Sigmoid colon (tissue), 7 donors: ENCODE data around the gene POU6F2. TPM values are rescaled to one million over a fixed set of nuclear protein-coding genes. Genes with fewer than 3 reads are reported as not detected.

Experiments
- DNase-seq: peaks from one replicate; pipeline ENCODE4 v3.0.0-alpha.2; 2019
- H3K27ac ChIP-seq, 4 donors: fragments of 200-600 bp; sonication (generic); one replicate each; pipeline ENCODE4 v1.5.1; 2016 to 2019; ENCODE audit warnings: mild to moderate bottlenecking in 1 of 4
- H3K27me3 ChIP-seq, 3 donors: fragments of 200-600 bp; sonication (generic); one replicate each; pipeline ENCODE4 v1.5.1; 2019; ENCODE audit warnings: mild to moderate bottlenecking in 1 of 3
- H3K36me3 ChIP-seq, 4 donors: fragments of 200-600 bp; sonication (generic); one replicate each; pipeline ENCODE4 v1.5.1; 2016 to 2019
- H3K4me1 ChIP-seq, 4 donors: fragments of 200-600 bp; sonication (generic); one replicate each; pipeline ENCODE4 v1.5.1; 2017 to 2019
- H3K4me3 ChIP-seq, 4 donors: fragments of 200-600 bp; sonication (generic); one replicate each; pipeline ENCODE4 v1.5.1; 2017 to 2019; ENCODE audit warnings: mild to moderate bottlenecking in 2 of 4, moderate library complexity in 1 of 4
- H3K9me3 ChIP-seq, 4 donors: fragments of 200-600 bp in 3 of 4; sonication (generic) in 3 of 4; one replicate each; pipeline versions ENCODE4 v1.5.1 to v1.6.1; 2013 to 2019
- EP300 ChIP-seq, 4 donors: sonication (generic); formaldehyde crosslinking; IDR thresholded peaks; one replicate each; pipeline ENCODE4 v1.6.1; 2017; ENCODE audit warnings: antibody characterized with exemption in 4 of 4
- POLR2A ChIP-seq, 2 donors: fragments of 450-650 bp; IDR thresholded peaks; one replicate each; pipeline ENCODE4 v1.6.1; 2016; ENCODE audit warnings: antibody characterized with exemption in 2 of 2, mild to moderate bottlenecking in 2 of 2, moderate library complexity in 2 of 2
- POLR2AphosphoS5 ChIP-seq, 4 donors: sonication (generic); formaldehyde crosslinking; IDR thresholded peaks; one replicate each; pipeline ENCODE4 v1.6.1; 2017; ENCODE audit warnings: antibody characterized with exemption in 4 of 4
- WGBS, 2 donors: extraction: QIAGEN DNeasy Blood & Tissue Kit; methylation state at CpG; one replicate each; pipeline ENCODE4 v1.1.7; 2013; 5-methylcytosine and 5-hydroxymethylcytosine counted together
- intact Hi-C: fragments of 100-400 bp; cut with DNase I; formaldehyde crosslinking; loops from one replicate; pipeline ENCODE4 v1.15.1; 2023
- polyA plus RNA-seq, 3 donors: library from polyadenylated mRNA; stranded (reverse); fragments of 200-250 nt; gene quantifications; one replicate each; pipeline ENCODE4 v1.2.3, GENCODE V29; 2013
- total RNA-seq, 4 donors: library from RNA; depleted of rRNA; stranded (reverse); fragments of >200 nt; gene quantifications; one replicate each; pipeline ENCODE4 v1.1.0, GENCODE V29; 2016
- TF ChIP-seq, protein P1 (sequence below), 4 experiments: fragments of 450-650 bp in 3 of 4; fragments of 200-600 bp in 1 of 4; IDR thresholded peaks; one replicate each; pipeline ENCODE4 v1.5.1; 2016 to 2019; ENCODE audit warnings: antibody characterized with exemption in 4 of 4, mild to moderate bottlenecking in 3 of 4, moderate library complexity in 2 of 4
- donor health status: healthy with polysubstance abuse.
- donor health status: Bipolar disorder and iron deficiency.
- donor health status: healthy.

The POU6F2 gene
- total and polyA plus RNA-seq, 7 donors = 0.04 TPM; not detected in 6

DNA sequence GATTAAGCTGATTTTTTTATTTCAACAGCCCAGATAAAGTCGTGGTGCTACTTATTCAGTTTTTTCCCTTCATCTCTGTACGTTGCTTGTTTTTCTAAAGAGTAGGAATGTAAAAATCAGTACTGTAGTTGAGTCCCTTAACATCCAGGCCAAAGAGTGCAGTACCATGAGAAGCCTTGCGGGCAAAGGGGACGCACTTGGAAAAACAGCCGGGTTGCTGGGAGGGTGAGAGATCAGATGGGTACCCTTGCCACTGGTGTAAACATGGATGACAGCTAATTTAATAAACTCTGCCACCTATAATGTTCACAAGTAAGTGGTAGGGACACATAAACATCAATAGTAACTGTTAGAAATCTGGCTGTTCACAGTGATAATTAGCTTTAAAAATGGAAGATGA lies 175.9 kb downstream of the POU6F2 start:
- Histone ChIP-seq H3K9me3 (no peaks in the 10 kb centered on the region), H3K36me3 (no peaks in the 10 kb centered on the region), H3K4me1 (no peaks in the 10 kb centered on the region), H3K4me3 (no peak overlapping the region), H3K27ac (no peak overlapping the region), H3K27me3 (no peaks in the 10 kb centered on the region)
- WGBS, 2 donors = 75% methylated on average over 5 of the region's 5 CpGs
- no peak for DNase-seq
- intact Hi-C loops = no loop called here
- TF ChIP-seq, protein P1, sequence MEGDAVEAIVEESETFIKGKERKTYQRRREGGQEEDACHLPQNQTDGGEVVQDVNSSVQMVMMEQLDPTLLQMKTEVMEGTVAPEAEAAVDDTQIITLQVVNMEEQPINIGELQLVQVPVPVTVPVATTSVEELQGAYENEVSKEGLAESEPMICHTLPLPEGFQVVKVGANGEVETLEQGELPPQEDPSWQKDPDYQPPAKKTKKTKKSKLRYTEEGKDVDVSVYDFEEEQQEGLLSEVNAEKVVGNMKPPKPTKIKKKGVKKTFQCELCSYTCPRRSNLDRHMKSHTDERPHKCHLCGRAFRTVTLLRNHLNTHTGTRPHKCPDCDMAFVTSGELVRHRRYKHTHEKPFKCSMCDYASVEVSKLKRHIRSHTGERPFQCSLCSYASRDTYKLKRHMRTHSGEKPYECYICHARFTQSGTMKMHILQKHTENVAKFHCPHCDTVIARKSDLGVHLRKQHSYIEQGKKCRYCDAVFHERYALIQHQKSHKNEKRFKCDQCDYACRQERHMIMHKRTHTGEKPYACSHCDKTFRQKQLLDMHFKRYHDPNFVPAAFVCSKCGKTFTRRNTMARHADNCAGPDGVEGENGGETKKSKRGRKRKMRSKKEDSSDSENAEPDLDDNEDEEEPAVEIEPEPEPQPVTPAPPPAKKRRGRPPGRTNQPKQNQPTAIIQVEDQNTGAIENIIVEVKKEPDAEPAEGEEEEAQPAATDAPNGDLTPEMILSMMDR (IDR thresholded peaks at IDR 0.05) = no peak
- TF ChIP-seq POLR2A (IDR thresholded peaks at IDR 0.05) = no peak
- no peak for TF ChIP-seq EP300 (IDR thresholded peaks at IDR 0.05)

DNA sequence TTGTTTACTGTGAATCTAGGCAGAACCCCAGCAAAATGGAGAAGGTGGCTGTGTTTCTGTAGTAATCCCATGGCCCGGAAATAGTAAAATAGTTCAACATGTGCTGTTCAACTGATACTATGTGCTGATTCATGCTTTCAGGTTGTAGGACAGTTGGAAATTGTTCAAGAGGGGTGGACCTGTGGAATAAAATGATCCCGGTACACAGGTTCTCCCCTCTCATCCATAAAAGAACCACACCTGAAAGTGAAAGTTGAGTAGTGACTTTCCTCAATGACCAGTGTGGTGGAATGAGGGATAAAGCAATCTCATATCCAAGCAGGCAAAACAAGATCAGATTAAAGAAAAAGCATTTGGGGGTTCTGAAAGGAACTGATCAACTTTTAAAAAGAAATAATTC lies 177.1 kb downstream of the POU6F2 start:
- H3K27me3 ChIP-seq = no peaks in the 10 kb centered on the region
- no peaks in the 10 kb centered on the region for H3K9me3 ChIP-seq
- H3K4me1 ChIP-seq = no peaks in the 10 kb centered on the region
- no peak for DNase-seq
- TF ChIP-seq POLR2AphosphoS5 (IDR thresholded peaks at IDR 0.05) (no peak), EP300 (IDR thresholded peaks at IDR 0.05) (no peak), POLR2A (IDR thresholded peaks at IDR 0.05) (no peak)
- TF ChIP-seq, protein P1 (IDR thresholded peaks at IDR 0.05) = no peak
- H3K36me3 ChIP-seq = no peaks in the 10 kb centered on the region
- intact Hi-C loops = no loop called here
- H3K27ac ChIP-seq = no peak overlapping the region
- WGBS, 2 donors = 23 to 64% methylated on average over 2 of the region's 2 CpGs
- no peak overlapping the region for H3K4me3 ChIP-seq

DNA sequence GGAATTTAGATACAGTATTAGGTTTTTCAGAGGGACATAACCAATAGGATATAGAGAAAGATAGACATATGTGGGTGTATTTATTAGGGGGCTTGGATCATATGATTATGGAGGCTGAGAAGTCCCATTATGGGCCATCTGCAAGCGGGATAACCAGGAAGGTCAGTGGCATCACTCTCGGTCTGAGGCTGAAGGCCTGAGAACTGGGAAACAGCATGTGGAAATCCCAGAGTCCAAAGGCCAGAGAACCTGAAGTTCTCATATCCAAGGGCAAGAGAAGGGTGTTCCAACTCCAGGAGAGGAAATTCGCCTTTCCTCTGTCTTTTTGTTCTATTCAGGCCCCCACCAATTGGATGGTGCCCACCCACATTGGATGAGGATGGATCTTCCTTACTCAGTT lies 180.7 kb downstream of the POU6F2 start:
- DNase-seq = no peak
- intact Hi-C loops = no loop called here
- Histone ChIP-seq H3K36me3 (no peaks in the 10 kb centered on the region), H3K4me3 (no peak overlapping the region), H3K27ac (no peak overlapping the region), H3K9me3 (no peaks in the 10 kb centered on the region), H3K27me3 (no peaks in the 10 kb centered on the region), H3K4me1 (no peaks in the 10 kb centered on the region)
- 86 to 91% methylated on average over 3 of the region's 3 CpGs for WGBS, 2 donors
- TF ChIP-seq, protein P1 (IDR thresholded peaks at IDR 0.05) = no peak
- TF ChIP-seq POLR2A (IDR thresholded peaks at IDR 0.05) (no peak), EP300 (IDR thresholded peaks at IDR 0.05) (no peak), POLR2AphosphoS5 (IDR thresholded peaks at IDR 0.05) (no peak)

DNA sequence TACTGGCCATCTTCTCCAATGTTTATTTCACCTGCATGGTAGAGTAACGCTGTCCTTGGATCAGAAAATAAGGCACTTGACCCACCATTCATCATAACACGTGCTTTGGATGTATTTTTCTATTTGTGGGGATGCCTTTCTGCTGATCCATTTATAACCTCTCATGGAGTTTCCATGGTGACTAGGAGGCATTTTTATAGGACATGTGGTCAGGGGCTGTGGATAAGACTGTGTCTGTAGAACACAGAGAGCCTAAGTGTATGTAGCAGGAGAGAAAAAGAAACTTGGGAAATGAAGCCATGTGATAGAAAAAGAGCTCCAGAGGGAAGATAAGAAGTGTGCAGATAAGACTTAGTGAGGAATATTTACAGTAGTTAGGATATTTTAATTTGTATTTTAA lies 184.2 kb downstream of the POU6F2 start:
- 77 to 84% methylated on average over 2 of the region's 2 CpGs for WGBS, 2 donors
- H3K27ac ChIP-seq = no peak overlapping the region
- no peaks in the 10 kb centered on the region for H3K36me3 ChIP-seq
- H3K4me1 ChIP-seq = no peaks in the 10 kb centered on the region
- DNase-seq = no peak
- no peak overlapping the region for H3K4me3 ChIP-seq
- peaks cover 0 to 2% (median 0%) of the 10 kb centered on the region in 4 donors for H3K9me3 ChIP-seq
- no peaks in the 10 kb centered on the region for H3K27me3 ChIP-seq
- intact Hi-C loops = no loop called here
- TF ChIP-seq POLR2AphosphoS5 (IDR thresholded peaks at IDR 0.05) = no peak
- TF ChIP-seq EP300 (IDR thresholded peaks at IDR 0.05) = no peak
- TF ChIP-seq POLR2A (IDR thresholded peaks at IDR 0.05) = no peak

DNA sequence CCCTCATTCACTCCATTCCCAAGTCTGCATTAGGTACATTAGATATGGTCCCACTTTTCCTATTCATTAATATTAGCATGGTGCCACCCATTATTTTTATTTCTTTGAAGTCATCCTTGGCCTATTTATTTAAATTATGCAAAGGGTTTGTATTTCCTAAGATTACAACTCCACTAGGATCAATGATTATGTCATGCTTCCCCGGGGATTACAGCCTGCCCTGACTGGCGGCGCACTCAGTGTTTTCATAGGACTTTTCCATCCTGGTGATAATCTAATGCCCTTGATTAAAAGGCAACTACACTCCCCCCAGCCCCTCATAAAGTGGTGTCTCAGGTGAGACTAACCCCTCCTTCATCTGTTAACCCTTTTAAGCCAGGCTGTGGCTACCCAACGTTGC lies 187.2 kb downstream of the POU6F2 start:
- TF ChIP-seq POLR2AphosphoS5 (IDR thresholded peaks at IDR 0.05) (no peak), POLR2A (IDR thresholded peaks at IDR 0.05) (no peak), EP300 (IDR thresholded peaks at IDR 0.05) (no peak)
- TF ChIP-seq, protein P1 (IDR thresholded peaks at IDR 0.05) = no peak
- intact Hi-C loops = no loop called here
- H3K27me3 ChIP-seq = no peaks in the 10 kb centered on the region
- H3K36me3 ChIP-seq = no peaks in the 10 kb centered on the region
- H3K4me3 ChIP-seq = no peak overlapping the region
- WGBS, 2 donors = 72 to 84% methylated on average over 4 of the region's 4 CpGs
- H3K4me1 ChIP-seq = peaks cover 0 to 8% (median 2%) of the 10 kb centered on the region in 4 donors
- H3K9me3 ChIP-seq = peaks cover 0 to 2% (median 0%) of the 10 kb centered on the region in 4 donors
- no peak for DNase-seq
- no peak overlapping the region for H3K27ac ChIP-seq
